HG03280 (cell line): ENCODE data around the gene GALNT18.

Experiments
- ATAC-seq: cut with Tn5 transposase; IDR thresholded peaks from one replicate; pipeline ENCODE4 v1.9.1; 2021; ENCODE audit warnings: mild to moderate bottlenecking, moderate library complexity; ENCODE audit not compliant: unreplicated experiment

Gene GALNT18

GRCh38 chr11:11251394-11251970 is 370.3 kb downstream of the GALNT18 start:
- ATAC-seq, result no peak

- ATAC-seq, result no peak
Observed at GRCh38 chr11:11250470-11250869, 371.3 kb downstream of the GALNT18 start.

- no peak for ATAC-seq
Observed at GRCh38 chr11:11247576-11247975, 374.2 kb downstream of the GALNT18 start.

- no peak for ATAC-seq
Observed at GRCh38 chr11:11247086-11247485, 374.7 kb downstream of the GALNT18 start.

GRCh38 chr11:11246166-11246565 is 375.6 kb downstream of the GALNT18 start:
- no peak for ATAC-seq

- ATAC-seq, result no peak
Observed at GRCh38 chr11:11245453-11245852, 376.4 kb downstream of the GALNT18 start.

GRCh38 chr11:11244470-11245080 is 377.2 kb downstream of the GALNT18 start:
- ATAC-seq, result no peak

- ATAC-seq, result no peak
Observed at GRCh38 chr11:11243590-11244469, 378.0 kb downstream of the GALNT18 start.

GRCh38 chr11:11243209-11243589 is 378.6 kb downstream of the GALNT18 start:
- no peak for ATAC-seq

GRCh38 chr11:11241284-11241683 is 380.5 kb downstream of the GALNT18 start:
- no peak for ATAC-seq

- no peak for ATAC-seq
Observed at GRCh38 chr11:11239959-11240358, 381.8 kb downstream of the GALNT18 start.

- ATAC-seq, result no peak
Observed at GRCh38 chr11:11237070-11237832, 384.6 kb downstream of the GALNT18 start.

- ATAC-seq, result no peak
Observed at GRCh38 chr11:11236498-11237059, 385.2 kb downstream of the GALNT18 start.

GRCh38 chr11:11231763-11232162 is 390.0 kb downstream of the GALNT18 start:
- ATAC-seq, result no peak

GRCh38 chr11:11230802-11231562 is 390.8 kb downstream of the GALNT18 start:
- ATAC-seq, result no peak

GRCh38 chr11:11230087-11230486 is 391.7 kb downstream of the GALNT18 start:
- ATAC-seq, result no peak

GRCh38 chr11:11229647-11230046 is 392.2 kb downstream of the GALNT18 start:
- ATAC-seq, result no peak

- ATAC-seq, result no peak
Observed at GRCh38 chr11:11227296-11228085, 394.3 kb downstream of the GALNT18 start.
